Neural cell (in vitro differentiated cells): Measurements from ENCODE around the gene PEMT. TPM values are rescaled to one million over a fixed set of nuclear protein-coding genes. Genes with fewer than 3 reads are reported as not detected.
A peak's percentile ranks its signal among the peaks of the same experiment; 100 is the strongest.

Source experiments
- H2AFZ ChIP-seq: fragments of 200-600, 300-800 bp; sonication (generic), shearing (Covaris generic); 2 replicates; pipeline ENCODE4 v1.6.0; 2014; ENCODE audit warnings: low read depth, mild to moderate bottlenecking, antibody characterized with exemption, low read length, moderate library complexity
- H3F3A ChIP-seq: fragments of 200-600 bp; shearing (Covaris generic); 2 replicates; pipeline ENCODE4 v1.6.1; 2016; ENCODE audit warnings: mild to moderate bottlenecking, moderate library complexity, mixed read lengths, antibody characterized with exemption, low read length; ENCODE audit not compliant: insufficient read depth, poor library complexity, severe bottlenecking
- H3K27ac ChIP-seq: fragments of 200-600, 300-800 bp; sonication (generic), shearing (Covaris generic); 2 replicates; pipeline ENCODE4 v1.5.1; 2014; ENCODE audit warnings: mild to moderate bottlenecking, low read length, moderate library complexity
- H3K27me3 ChIP-seq: fragments of 300-800, 200-600 bp; sonication (generic), shearing (Covaris generic); 2 replicates; pipeline ENCODE4 v1.6.0; 2014; ENCODE audit warnings: mild to moderate bottlenecking, low read depth, low read length, moderate library complexity; ENCODE audit not compliant: insufficient read depth
- H3K36me3 ChIP-seq: fragments of 300-800, 200-600 bp; sonication (generic), shearing (Covaris generic); 2 replicates; pipeline ENCODE4 v1.5.1; 2014; ENCODE audit warnings: mild to moderate bottlenecking, antibody characterized with exemption, low read length, moderate library complexity; ENCODE audit not compliant: insufficient read depth
- H3K4me2 ChIP-seq: fragments of 300-800, 200-600 bp; sonication (generic), shearing (Covaris generic); 2 replicates; pipeline ENCODE4 v1.6.0; 2014; ENCODE audit warnings: mild to moderate bottlenecking, low read length
- H3K4me3 ChIP-seq: fragments of 300-800, 200-600 bp; sonication (generic), shearing (Covaris generic); 2 replicates; pipeline ENCODE4 v1.5.1; 2014; ENCODE audit warnings: mild to moderate bottlenecking, low read length, moderate library complexity
- H3K79me2 ChIP-seq: fragments of 200-600 bp; shearing (Covaris generic); replicated peaks from 2 replicates; pipeline ENCODE4 v1.6.0; 2014; ENCODE audit warnings: mild to moderate bottlenecking, low read length, moderate library complexity; ENCODE audit not compliant: insufficient read depth
- H3K9ac ChIP-seq: fragments of 300-800, 200-600 bp; sonication (generic), shearing (Covaris generic); 2 replicates; pipeline ENCODE4 v1.6.1; 2016; ENCODE audit warnings: mild to moderate bottlenecking, low read length, mixed read lengths
- H3K9me2 ChIP-seq: fragments of 200-600 bp; shearing (Covaris generic); 2 replicates; pipeline ENCODE4 v1.6.1; 2016; ENCODE audit warnings: mild to moderate bottlenecking, low read length, mixed read lengths; ENCODE audit not compliant: insufficient read depth
- H3K9me3 ChIP-seq: fragments of 200-600, 300-800 bp; sonication (generic), shearing (Covaris generic); 2 replicates; pipeline ENCODE4 v1.6.1; 2016; ENCODE audit warnings: mild to moderate bottlenecking, mixed run types, low read length, moderate library complexity, mixed read lengths
- H4K20me1 ChIP-seq: fragments of 200-600 bp; shearing (Covaris generic); 2 replicates; pipeline ENCODE4 v1.6.1; 2016; ENCODE audit warnings: mild to moderate bottlenecking, mixed run types; ENCODE audit not compliant: insufficient read depth
- EP300 ChIP-seq: fragments of 450-650 bp; conservative IDR thresholded peaks from 2 replicates; pipeline ENCODE4 v1.6.1; 2014; ENCODE audit warnings: antibody characterized with exemption, mild to moderate bottlenecking, moderate library complexity; ENCODE audit not compliant: poor library complexity, severe bottlenecking
- EZH2 ChIP-seq: fragments of 200-600, 300-800 bp; shearing (Covaris generic), sonication (generic); IDR thresholded peaks from 2 replicates; pipeline ENCODE4 v1.6.1; 2014; ENCODE audit warnings: antibody characterized with exemption, low read length, borderline replicate concordance, mild to moderate bottlenecking; ENCODE audit not compliant: insufficient read depth, poor library complexity, severe bottlenecking
- MXI1 ChIP-seq: fragments of 450-650 bp; conservative IDR thresholded peaks from 2 replicates; pipeline ENCODE4 v1.6.1; 2014; ENCODE audit warnings: antibody characterized with exemption, mild to moderate bottlenecking; ENCODE audit not compliant: poor library complexity, severe bottlenecking
- POLR2AphosphoS5 ChIP-seq: IDR thresholded peaks from 2 replicates; pipeline ENCODE4 v1.6.1; 2012
- RAD21 ChIP-seq: fragments of 450-650 bp; conservative IDR thresholded peaks from 2 replicates; pipeline ENCODE4 v1.6.1; 2014; ENCODE audit warnings: antibody characterized with exemption, mild to moderate bottlenecking, moderate library complexity
- SMC3 ChIP-seq: fragments of 450-650 bp; conservative IDR thresholded peaks from 2 replicates; pipeline ENCODE4 v1.6.1; 2014; ENCODE audit warnings: antibody characterized with exemption, mild to moderate bottlenecking, moderate library complexity; ENCODE audit not compliant: poor library complexity
- TAF1 ChIP-seq: IDR thresholded peaks from 2 replicates; pipeline ENCODE4 v1.6.1; 2012; ENCODE audit warnings: low read depth
- polyA plus RNA-seq: library from polyadenylated mRNA; depleted of rRNA; stranded (reverse); fragments of >200 nt; gene quantifications from 2 replicates; pipeline ENCODE4 v1.2.3, GENCODE V29; 2014
- TF ChIP-seq, protein P1 (sequence below): IDR thresholded peaks from 2 replicates; pipeline ENCODE4 v1.6.1; 2012; ENCODE audit warnings: borderline replicate concordance
- TF ChIP-seq, protein P2 (sequence below): fragments of 450-650 bp; IDR thresholded peaks from 2 replicates; pipeline ENCODE4 v1.5.1; 2014; ENCODE audit warnings: antibody characterized with exemption, mild to moderate bottlenecking, moderate library complexity; ENCODE audit not compliant: poor library complexity, severe bottlenecking

PEMT gene
- polyA plus RNA-seq, 1 donor from 2014 or later, result 71.7 TPM

DNA sequence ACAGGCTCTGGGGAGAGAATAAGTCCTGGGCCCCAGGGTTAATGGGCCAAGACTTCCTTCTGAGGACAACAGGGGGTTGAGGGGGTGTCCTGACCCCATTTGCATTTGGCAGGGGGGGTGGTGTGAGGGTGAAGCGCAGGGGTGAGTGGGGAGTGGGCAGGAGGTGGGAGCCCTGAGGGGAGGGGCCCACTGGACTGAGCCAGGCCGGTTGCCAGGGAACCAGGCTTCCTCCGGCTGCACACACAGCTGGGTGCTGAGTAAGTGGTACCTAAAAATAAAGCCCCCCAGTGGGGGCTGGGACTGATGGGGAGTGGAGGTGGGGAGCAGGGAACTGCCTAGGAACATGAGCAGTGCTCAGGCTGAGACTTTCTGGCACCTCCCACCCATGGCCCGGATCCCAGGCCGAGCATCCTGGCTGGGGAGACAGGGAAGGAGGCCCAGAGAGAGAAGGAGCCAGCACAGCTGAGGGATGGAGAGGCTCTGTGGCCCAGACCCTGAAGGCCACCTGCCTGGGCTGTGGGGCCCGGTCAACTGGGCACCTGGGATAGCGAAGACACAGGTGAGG is 87.9 kb downstream of the PEMT start:
- H3K79me2 ChIP-seq, result no peaks in the 10 kb centered on the region
- H3K9me2 ChIP-seq, result no peaks in the 10 kb centered on the region
- no peaks in the 10 kb centered on the region for H3K36me3 ChIP-seq
- no peak overlapping the region for H3K9ac ChIP-seq
- no peak overlapping the region for H3K4me2 ChIP-seq
- no peak overlapping the region for H3K4me3 ChIP-seq
- TF ChIP-seq RAD21 (no peak), TAF1 (no peak), POLR2AphosphoS5 (peak; percentile 0), EP300 (peak; percentile 11), MXI1 (no peak)
- TF ChIP-seq, protein P1, sequence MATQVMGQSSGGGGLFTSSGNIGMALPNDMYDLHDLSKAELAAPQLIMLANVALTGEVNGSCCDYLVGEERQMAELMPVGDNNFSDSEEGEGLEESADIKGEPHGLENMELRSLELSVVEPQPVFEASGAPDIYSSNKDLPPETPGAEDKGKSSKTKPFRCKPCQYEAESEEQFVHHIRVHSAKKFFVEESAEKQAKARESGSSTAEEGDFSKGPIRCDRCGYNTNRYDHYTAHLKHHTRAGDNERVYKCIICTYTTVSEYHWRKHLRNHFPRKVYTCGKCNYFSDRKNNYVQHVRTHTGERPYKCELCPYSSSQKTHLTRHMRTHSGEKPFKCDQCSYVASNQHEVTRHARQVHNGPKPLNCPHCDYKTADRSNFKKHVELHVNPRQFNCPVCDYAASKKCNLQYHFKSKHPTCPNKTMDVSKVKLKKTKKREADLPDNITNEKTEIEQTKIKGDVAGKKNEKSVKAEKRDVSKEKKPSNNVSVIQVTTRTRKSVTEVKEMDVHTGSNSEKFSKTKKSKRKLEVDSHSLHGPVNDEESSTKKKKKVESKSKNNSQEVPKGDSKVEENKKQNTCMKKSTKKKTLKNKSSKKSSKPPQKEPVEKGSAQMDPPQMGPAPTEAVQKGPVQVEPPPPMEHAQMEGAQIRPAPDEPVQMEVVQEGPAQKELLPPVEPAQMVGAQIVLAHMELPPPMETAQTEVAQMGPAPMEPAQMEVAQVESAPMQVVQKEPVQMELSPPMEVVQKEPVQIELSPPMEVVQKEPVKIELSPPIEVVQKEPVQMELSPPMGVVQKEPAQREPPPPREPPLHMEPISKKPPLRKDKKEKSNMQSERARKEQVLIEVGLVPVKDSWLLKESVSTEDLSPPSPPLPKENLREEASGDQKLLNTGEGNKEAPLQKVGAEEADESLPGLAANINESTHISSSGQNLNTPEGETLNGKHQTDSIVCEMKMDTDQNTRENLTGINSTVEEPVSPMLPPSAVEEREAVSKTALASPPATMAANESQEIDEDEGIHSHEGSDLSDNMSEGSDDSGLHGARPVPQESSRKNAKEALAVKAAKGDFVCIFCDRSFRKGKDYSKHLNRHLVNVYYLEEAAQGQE, result no peak
- no peak overlapping the region for H2AFZ ChIP-seq
- no peaks in the 10 kb centered on the region for H3K27me3 ChIP-seq
- no peaks in the 10 kb centered on the region for H3K9me3 ChIP-seq
- H3F3A ChIP-seq, result no peaks in the 10 kb centered on the region
- H3K27ac ChIP-seq, result peak overlapping the region; percentile 28
- H4K20me1 ChIP-seq, result no peaks in the 10 kb centered on the region

DNA sequence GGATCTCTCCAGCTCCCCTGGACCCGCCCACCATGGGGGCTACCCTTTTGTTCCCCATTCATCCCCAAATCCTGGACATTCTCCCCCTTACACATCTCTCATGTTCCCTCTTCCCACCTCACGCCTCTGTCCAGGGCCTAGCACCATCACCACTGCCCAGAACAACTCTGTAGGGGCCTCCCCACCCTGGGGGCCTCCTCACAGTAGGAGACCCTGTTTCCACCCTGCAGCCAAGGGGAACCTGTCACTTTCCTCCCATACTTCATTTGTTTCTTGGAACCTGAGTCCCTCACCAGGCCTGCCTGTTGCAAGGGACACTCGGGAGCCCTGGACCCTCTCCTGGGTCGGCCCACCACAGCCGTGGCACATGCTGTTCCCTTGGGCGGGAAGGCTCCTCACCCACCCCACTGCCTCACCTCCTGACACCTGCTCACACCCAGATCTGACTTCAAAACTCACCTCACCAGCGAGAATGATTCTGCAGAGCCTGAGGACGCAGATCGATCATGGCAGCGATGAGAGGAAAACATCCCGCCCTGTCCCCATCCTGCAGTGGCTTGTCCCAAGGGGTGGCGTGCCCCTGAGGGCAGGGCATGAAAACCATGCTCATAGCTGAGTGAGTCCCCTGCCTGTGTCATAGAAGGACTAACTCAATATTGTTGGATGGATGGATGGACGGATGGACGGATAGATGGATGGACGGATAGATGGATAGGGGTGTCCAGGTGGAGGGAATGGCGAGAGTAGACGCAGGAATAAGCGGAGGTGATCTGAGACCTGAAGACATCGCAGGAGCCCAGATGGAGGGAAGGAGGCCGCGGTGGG is 88.6 kb downstream of the PEMT start:
- H3K9ac ChIP-seq, result no peak overlapping the region
- no peaks in the 10 kb centered on the region for H3K9me3 ChIP-seq
- H3K4me2 ChIP-seq, result no peak overlapping the region
- no peaks in the 10 kb centered on the region for H3K27me3 ChIP-seq
- H3K9me2 ChIP-seq, result no peaks in the 10 kb centered on the region
- H3K4me3 ChIP-seq, result no peak overlapping the region
- no peak overlapping the region for H2AFZ ChIP-seq
- H3F3A ChIP-seq, result no peaks in the 10 kb centered on the region
- H3K36me3 ChIP-seq, result no peaks in the 10 kb centered on the region
- H3K79me2 ChIP-seq, result no peaks in the 10 kb centered on the region
- no peak overlapping the region for H3K27ac ChIP-seq
- no peaks in the 10 kb centered on the region for H4K20me1 ChIP-seq
- TF ChIP-seq POLR2AphosphoS5 (peak; percentile 1), RAD21 (no peak)

DNA sequence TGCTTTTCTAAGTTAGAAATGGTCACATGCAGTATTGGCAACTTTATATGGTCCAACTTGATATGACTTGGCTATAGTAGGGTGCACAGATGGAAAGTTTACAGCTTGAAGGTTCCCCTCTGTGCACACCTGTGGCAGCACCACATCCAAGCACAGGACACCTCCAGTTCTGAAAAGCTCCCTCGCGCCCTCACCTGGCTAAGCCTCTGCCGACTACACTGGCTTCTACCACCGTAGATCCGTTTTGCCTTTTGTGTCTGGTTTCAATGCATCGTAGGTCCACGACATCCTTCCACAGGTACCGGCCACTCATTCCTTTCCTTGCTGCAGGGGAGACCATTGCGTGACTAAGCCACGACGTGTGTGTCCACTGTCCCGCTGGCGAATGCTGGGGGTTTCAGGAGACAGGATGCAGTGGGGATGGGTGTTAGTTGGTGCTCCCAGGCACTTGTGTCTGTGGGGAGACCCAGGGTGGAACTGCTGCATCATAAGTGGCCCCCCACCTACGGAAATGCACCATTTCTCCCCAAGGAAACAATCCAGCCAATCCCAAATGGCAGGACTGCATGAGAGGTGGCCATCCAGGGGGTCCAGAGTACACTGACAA is 90.4 kb downstream of the PEMT start:
- Histone ChIP-seq H3K4me2 (no peak overlapping the region), H3F3A (no peaks in the 10 kb centered on the region), H4K20me1 (no peaks in the 10 kb centered on the region), H2AFZ (no peak overlapping the region), H3K9me2 (no peaks in the 10 kb centered on the region), H3K27me3 (peaks cover 5% of the 10 kb centered on the region), H3K9ac (no peak overlapping the region), H3K27ac (no peak overlapping the region), H3K9me3 (no peaks in the 10 kb centered on the region), H3K36me3 (no peaks in the 10 kb centered on the region), H3K79me2 (no peaks in the 10 kb centered on the region), H3K4me3 (no peak overlapping the region)
- TF ChIP-seq POLR2AphosphoS5 (no peak), RAD21 (no peak), EZH2 (no peak), EP300 (no peak), MXI1 (no peak), TAF1 (no peak), SMC3 (no peak)
- TF ChIP-seq, protein P1, result no peak
- TF ChIP-seq, protein P2, sequence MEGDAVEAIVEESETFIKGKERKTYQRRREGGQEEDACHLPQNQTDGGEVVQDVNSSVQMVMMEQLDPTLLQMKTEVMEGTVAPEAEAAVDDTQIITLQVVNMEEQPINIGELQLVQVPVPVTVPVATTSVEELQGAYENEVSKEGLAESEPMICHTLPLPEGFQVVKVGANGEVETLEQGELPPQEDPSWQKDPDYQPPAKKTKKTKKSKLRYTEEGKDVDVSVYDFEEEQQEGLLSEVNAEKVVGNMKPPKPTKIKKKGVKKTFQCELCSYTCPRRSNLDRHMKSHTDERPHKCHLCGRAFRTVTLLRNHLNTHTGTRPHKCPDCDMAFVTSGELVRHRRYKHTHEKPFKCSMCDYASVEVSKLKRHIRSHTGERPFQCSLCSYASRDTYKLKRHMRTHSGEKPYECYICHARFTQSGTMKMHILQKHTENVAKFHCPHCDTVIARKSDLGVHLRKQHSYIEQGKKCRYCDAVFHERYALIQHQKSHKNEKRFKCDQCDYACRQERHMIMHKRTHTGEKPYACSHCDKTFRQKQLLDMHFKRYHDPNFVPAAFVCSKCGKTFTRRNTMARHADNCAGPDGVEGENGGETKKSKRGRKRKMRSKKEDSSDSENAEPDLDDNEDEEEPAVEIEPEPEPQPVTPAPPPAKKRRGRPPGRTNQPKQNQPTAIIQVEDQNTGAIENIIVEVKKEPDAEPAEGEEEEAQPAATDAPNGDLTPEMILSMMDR, result no peak
